Measurements from ENCODE around the gene KCNK17. TPM values are rescaled to one million over a fixed set of nuclear protein-coding genes. Genes with fewer than 3 reads are reported as not detected.

Gene KCNK17
- total RNA-seq, 1 donor from 2014 or later: not detected

- no peaks in the 10 kb centered on the region for H3K4me1 ChIP-seq (ENCODE audit: insufficient read depth, low read length)
- H4K20me1 ChIP-seq (ENCODE audit: insufficient read depth, low read length): no peaks in the 10 kb centered on the region
- H3K27me3 ChIP-seq (ENCODE audit: insufficient read depth, low read length): no peaks in the 10 kb centered on the region
- no peak overlapping the region for H2AFZ ChIP-seq (ENCODE audit: low read depth, low read length)
- H3K79me2 ChIP-seq (ENCODE audit: insufficient read depth, low read length): no peaks in the 10 kb centered on the region
- no peak overlapping the region for H3K9ac ChIP-seq (ENCODE audit: low read length)
- DNase-seq (ENCODE audit: low read depth) (no peak), FAIRE-seq (no peak)
- no peaks in the 10 kb centered on the region for H3K36me3 ChIP-seq (ENCODE audit: insufficient read depth, low read length)
- H3K4me3 Mint-ChIP-seq (ENCODE audit: unreplicated experiment): no peak overlapping the region
- H3K9me3 ChIP-seq (ENCODE audit: insufficient read depth, low read depth, low read length): no peaks in the 10 kb centered on the region
- no peak overlapping the region for H3K27ac Mint-ChIP-seq (ENCODE audit: unreplicated experiment)
- no peak overlapping the region for H3K4me3 ChIP-seq (ENCODE audit: insufficient read depth, low read depth, low read length)
- peaks cover 47% of the 10 kb centered on the region for H3K27me3 Mint-ChIP-seq (ENCODE audit: low read depth, unreplicated experiment)
- H3K4me1 Mint-ChIP-seq (ENCODE audit: low read depth, unreplicated experiment): peaks cover 11% of the 10 kb centered on the region
- H3K36me3 Mint-ChIP-seq (ENCODE audit: low read depth, unreplicated experiment): no peaks in the 10 kb centered on the region
- no peak overlapping the region for H3K27ac ChIP-seq (ENCODE audit: low read depth, low read length)
- TF ChIP-seq, protein P1, sequence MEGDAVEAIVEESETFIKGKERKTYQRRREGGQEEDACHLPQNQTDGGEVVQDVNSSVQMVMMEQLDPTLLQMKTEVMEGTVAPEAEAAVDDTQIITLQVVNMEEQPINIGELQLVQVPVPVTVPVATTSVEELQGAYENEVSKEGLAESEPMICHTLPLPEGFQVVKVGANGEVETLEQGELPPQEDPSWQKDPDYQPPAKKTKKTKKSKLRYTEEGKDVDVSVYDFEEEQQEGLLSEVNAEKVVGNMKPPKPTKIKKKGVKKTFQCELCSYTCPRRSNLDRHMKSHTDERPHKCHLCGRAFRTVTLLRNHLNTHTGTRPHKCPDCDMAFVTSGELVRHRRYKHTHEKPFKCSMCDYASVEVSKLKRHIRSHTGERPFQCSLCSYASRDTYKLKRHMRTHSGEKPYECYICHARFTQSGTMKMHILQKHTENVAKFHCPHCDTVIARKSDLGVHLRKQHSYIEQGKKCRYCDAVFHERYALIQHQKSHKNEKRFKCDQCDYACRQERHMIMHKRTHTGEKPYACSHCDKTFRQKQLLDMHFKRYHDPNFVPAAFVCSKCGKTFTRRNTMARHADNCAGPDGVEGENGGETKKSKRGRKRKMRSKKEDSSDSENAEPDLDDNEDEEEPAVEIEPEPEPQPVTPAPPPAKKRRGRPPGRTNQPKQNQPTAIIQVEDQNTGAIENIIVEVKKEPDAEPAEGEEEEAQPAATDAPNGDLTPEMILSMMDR (IDR thresholded peaks at IDR 0.05; ENCODE audit: insufficient read depth, low read depth, low read length): no peak
- no peak for TF ChIP-seq EZH2 (IDR thresholded peaks at IDR 0.05; ENCODE audit: insufficient read depth, low read length)
- no peak overlapping the region for H3K4me2 ChIP-seq (ENCODE audit: low read length)
- peaks cover 1% of the 10 kb centered on the region for H3K9me3 Mint-ChIP-seq (ENCODE audit: unreplicated experiment)
Measured at GRCh38 chr6:39335780-39336545, 21.7 kb upstream of the KCNK17 start.

DNA sequence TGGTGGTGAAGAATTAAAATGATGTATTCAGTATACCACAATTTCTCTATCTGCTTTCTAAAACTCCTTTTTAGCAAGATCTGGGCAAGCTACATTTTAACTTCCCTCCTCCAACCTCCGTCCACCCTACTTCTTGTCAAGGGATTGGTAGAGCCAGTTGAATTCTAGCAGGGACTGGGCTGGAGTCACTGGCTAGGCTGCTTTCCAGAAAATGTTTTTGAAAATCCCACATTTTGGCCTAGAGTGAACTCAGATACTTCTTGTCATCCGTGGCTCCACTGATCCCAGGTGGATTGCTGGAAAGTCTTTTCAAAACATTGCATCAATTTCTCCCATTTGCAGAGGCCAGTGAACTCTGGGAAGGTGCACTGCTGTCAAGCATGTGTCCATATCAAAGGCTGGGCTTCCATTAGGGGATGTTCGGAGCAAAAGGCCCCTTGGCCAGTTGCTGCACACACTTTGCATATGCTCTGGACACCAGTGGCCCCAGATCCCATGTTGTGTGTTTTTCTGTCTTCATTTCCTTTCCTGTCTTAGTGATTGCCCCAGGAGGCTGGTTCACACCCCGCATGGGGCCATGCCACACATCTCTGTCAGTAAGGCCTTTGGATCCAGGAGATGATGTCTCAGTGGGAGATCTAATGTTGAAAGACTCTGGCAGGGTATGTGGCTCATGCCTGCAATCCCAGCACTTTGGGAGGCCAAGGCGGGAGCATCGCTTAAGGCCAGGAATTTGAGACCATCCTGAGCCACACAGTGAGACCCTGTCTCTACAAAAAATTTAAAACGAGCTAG is 19.6 kb upstream of the KCNK17 start:
- Mint-ChIP-seq H3K27me3 (ENCODE audit: low read depth, unreplicated experiment) (peaks cover 66% of the 10 kb centered on the region), H3K4me3 (ENCODE audit: unreplicated experiment) (no peak overlapping the region), H3K4me1 (ENCODE audit: low read depth, unreplicated experiment) (peaks cover 11% of the 10 kb centered on the region), H3K9me3 (ENCODE audit: unreplicated experiment) (peaks cover 2% of the 10 kb centered on the region), H3K27ac (ENCODE audit: unreplicated experiment) (no peak overlapping the region), H3K36me3 (ENCODE audit: low read depth, unreplicated experiment) (peaks cover 2% of the 10 kb centered on the region)
- DNase-seq (ENCODE audit: low read depth) (no peak), FAIRE-seq (no peak)
- Histone ChIP-seq H3K4me1 (ENCODE audit: insufficient read depth, low read length) (no peaks in the 10 kb centered on the region), H3K4me3 (ENCODE audit: insufficient read depth, low read depth, low read length) (no peak overlapping the region), H3K79me2 (ENCODE audit: insufficient read depth, low read length) (no peaks in the 10 kb centered on the region), H3K9me3 (ENCODE audit: insufficient read depth, low read depth, low read length) (no peaks in the 10 kb centered on the region), H3K4me2 (ENCODE audit: low read length) (no peak overlapping the region), H3K9ac (ENCODE audit: low read length) (no peak overlapping the region), H3K36me3 (ENCODE audit: insufficient read depth, low read length) (no peaks in the 10 kb centered on the region), H3K27ac (ENCODE audit: low read depth, low read length) (no peak overlapping the region), H2AFZ (ENCODE audit: low read depth, low read length) (no peak overlapping the region), H3K27me3 (ENCODE audit: insufficient read depth, low read length) (no peaks in the 10 kb centered on the region), H4K20me1 (ENCODE audit: insufficient read depth, low read length) (no peaks in the 10 kb centered on the region)
- no peak for TF ChIP-seq EZH2 (IDR thresholded peaks at IDR 0.05; ENCODE audit: insufficient read depth, low read length)
- TF ChIP-seq, protein P1 (IDR thresholded peaks at IDR 0.05; ENCODE audit: insufficient read depth, low read depth, low read length): no peak

Data from astrocyte (in vitro differentiated cells and primary cell).